Central memory CD8-positive, alpha-beta T cell (primary cell): ENCODE measurements around the gene TACR2.

Source experiments
- ATAC-seq: fragments of 150-1000 bp; cut with Tn5 transposase; replicated peaks from 2 replicates; pipeline ENCODE4 v1.10.0; 2022; ENCODE audit warnings: mild to moderate bottlenecking, moderate FRiP score, moderate number of reproducible peaks; ENCODE audit not compliant: poor library complexity, severe bottlenecking; ENCODE audit errors: extremely low read depth
- DNase-seq, 2 donors: peaks; one replicate each; pipeline ENCODE4 v3.0.0; 2021; ENCODE audit warnings: low spot score in 2 of 2
- H3K27ac Mint-ChIP-seq: one replicate; pipeline ENCODE4 v1.8.0; 2022; ENCODE audit warnings: low read depth, mild to moderate bottlenecking, moderate library complexity, mixed read lengths
- H3K27me3 Mint-ChIP-seq: one replicate; pipeline ENCODE4 v1.8.0; 2022; ENCODE audit warnings: mixed read lengths
- H3K36me3 Mint-ChIP-seq: one replicate; pipeline ENCODE4 v1.8.0; 2022; ENCODE audit warnings: mild to moderate bottlenecking, moderate library complexity, mixed read lengths; ENCODE audit not compliant: insufficient read depth
- H3K4me1 Mint-ChIP-seq: one replicate; pipeline ENCODE4 v1.8.0; 2022; ENCODE audit warnings: mixed read lengths
- H3K4me3 Mint-ChIP-seq: one replicate; pipeline ENCODE4 v1.8.0; 2022; ENCODE audit warnings: mild to moderate bottlenecking, moderate library complexity, mixed read lengths
- H3K9me3 Mint-ChIP-seq: one replicate; pipeline ENCODE4 v1.8.0; 2022; ENCODE audit warnings: mixed read lengths

Gene TACR2

GRCh38 chr10:69422676-69423075, 6.0 kb upstream of the TACR2 start:
- peaks cover 2% of the 10 kb centered on the region for H3K36me3 Mint-ChIP-seq
- H3K27me3 Mint-ChIP-seq, result no peaks in the 10 kb centered on the region
- ATAC-seq (no peak), DNase-seq (no peak)
- H3K4me1 Mint-ChIP-seq, result peaks cover 15% of the 10 kb centered on the region
- no peak overlapping the region for H3K27ac Mint-ChIP-seq
- no peaks in the 10 kb centered on the region for H3K9me3 Mint-ChIP-seq
- H3K4me3 Mint-ChIP-seq, result no peak overlapping the region

GRCh38 chr10:69421611-69422308, 5.0 kb upstream of the TACR2 start:
- Mint-ChIP-seq H3K4me3 (no peak overlapping the region), H3K27me3 (no peaks in the 10 kb centered on the region), H3K27ac (no peak overlapping the region), H3K4me1 (peaks cover 15% of the 10 kb centered on the region), H3K9me3 (no peaks in the 10 kb centered on the region), H3K36me3 (peaks cover 2% of the 10 kb centered on the region)
- DNase-seq, result no peak
- ATAC-seq, result no peak

- Mint-ChIP-seq H3K4me3 (no peak overlapping the region), H3K4me1 (peaks cover 7% of the 10 kb centered on the region), H3K27ac (no peak overlapping the region), H3K27me3 (peaks cover 10% of the 10 kb centered on the region), H3K9me3 (no peaks in the 10 kb centered on the region), H3K36me3 (peaks cover 2% of the 10 kb centered on the region)
- no peak for DNase-seq
- no peak for ATAC-seq
Measured at GRCh38 chr10:69419744-69420126, 3.0 kb upstream of the TACR2 start.

- Mint-ChIP-seq H3K4me1 (peaks cover 6% of the 10 kb centered on the region), H3K36me3 (peaks cover 2% of the 10 kb centered on the region), H3K9me3 (no peaks in the 10 kb centered on the region), H3K4me3 (no peak overlapping the region), H3K27me3 (peaks cover 10% of the 10 kb centered on the region), H3K27ac (no peak overlapping the region)
- DNase-seq (no peak), ATAC-seq (no peak)
Measured at GRCh38 chr10:69419096-69419743, 2.5 kb upstream of the TACR2 start.

GRCh38 chr10:69418052-69418752, 1.5 kb upstream of the TACR2 start:
- no peak overlapping the region for H3K4me3 Mint-ChIP-seq
- no peaks in the 10 kb centered on the region for H3K9me3 Mint-ChIP-seq
- H3K27ac Mint-ChIP-seq, result no peak overlapping the region
- DNase-seq, result no peak
- H3K27me3 Mint-ChIP-seq, result peaks cover 10% of the 10 kb centered on the region
- no peaks in the 10 kb centered on the region for H3K36me3 Mint-ChIP-seq
- H3K4me1 Mint-ChIP-seq, result no peaks in the 10 kb centered on the region
- ATAC-seq, result no peak

- H3K4me1 Mint-ChIP-seq, result no peaks in the 10 kb centered on the region
Measured at GRCh38 chr10:69417542-69417941, 824 bp upstream of the TACR2 start.

GRCh38 chr10:69415951-69416350, 767 bp downstream of the TACR2 start:
- ATAC-seq (no peak), DNase-seq (no peak)
- Mint-ChIP-seq H3K9me3 (no peaks in the 10 kb centered on the region), H3K27me3 (peaks cover 10% of the 10 kb centered on the region), H3K27ac (no peak overlapping the region), H3K4me1 (no peaks in the 10 kb centered on the region), H3K36me3 (no peaks in the 10 kb centered on the region), H3K4me3 (no peak overlapping the region)

More at GRCh38 chr10:69417542-69417941, 824 bp upstream of the TACR2 start:
- H3K27me3 Mint-ChIP-seq, result peaks cover 10% of the 10 kb centered on the region
- H3K9me3 Mint-ChIP-seq, result no peaks in the 10 kb centered on the region
- DNase-seq (no peak), ATAC-seq (no peak)
- H3K36me3 Mint-ChIP-seq, result no peaks in the 10 kb centered on the region
- H3K27ac Mint-ChIP-seq, result no peak overlapping the region
- no peak overlapping the region for H3K4me3 Mint-ChIP-seq

GRCh38 chr10:69415049-69415448, 1.7 kb downstream of the TACR2 start:
- Mint-ChIP-seq H3K9me3 (no peaks in the 10 kb centered on the region), H3K27me3 (peaks cover 10% of the 10 kb centered on the region), H3K4me3 (no peak overlapping the region), H3K36me3 (no peaks in the 10 kb centered on the region), H3K4me1 (no peaks in the 10 kb centered on the region), H3K27ac (no peak overlapping the region)
- DNase-seq, result no peak
- ATAC-seq, result no peak

GRCh38 chr10:69414036-69415018, 2.4 kb downstream of the TACR2 start:
- H3K9me3 Mint-ChIP-seq, result no peaks in the 10 kb centered on the region
- H3K4me3 Mint-ChIP-seq, result no peak overlapping the region
- DNase-seq (no peak), ATAC-seq (no peak)
- no peaks in the 10 kb centered on the region for H3K36me3 Mint-ChIP-seq
- peaks cover 10% of the 10 kb centered on the region for H3K27me3 Mint-ChIP-seq
- no peaks in the 10 kb centered on the region for H3K4me1 Mint-ChIP-seq
- H3K27ac Mint-ChIP-seq, result no peak overlapping the region

- Mint-ChIP-seq H3K4me3 (no peak overlapping the region), H3K9me3 (no peaks in the 10 kb centered on the region), H3K4me1 (peaks cover 7% of the 10 kb centered on the region), H3K27me3 (peaks cover 10% of the 10 kb centered on the region), H3K27ac (no peak overlapping the region), H3K36me3 (peaks cover 2% of the 10 kb centered on the region)
- DNase-seq (no peak), ATAC-seq (no peak)
Measured at GRCh38 chr10:69413221-69413865, 3.4 kb downstream of the TACR2 start.

- Mint-ChIP-seq H3K4me3 (no peak overlapping the region), H3K4me1 (peaks cover 15% of the 10 kb centered on the region), H3K36me3 (peaks cover 4% of the 10 kb centered on the region), H3K27me3 (peaks cover 10% of the 10 kb centered on the region), H3K9me3 (no peaks in the 10 kb centered on the region), H3K27ac (no peak overlapping the region)
- ATAC-seq (no peak), DNase-seq (no peak)
Measured at GRCh38 chr10:69412232-69412790, 4.4 kb downstream of the TACR2 start.
